SW 1271 (cell line): ENCODE data around the gene PIK3C2G.

Source experiments
- DNase-seq, 2 experiments: peaks; one replicate each; lab custom pipeline; 2025; lab: John Stamatoyannopoulos, UW

PIK3C2G gene

DNA sequence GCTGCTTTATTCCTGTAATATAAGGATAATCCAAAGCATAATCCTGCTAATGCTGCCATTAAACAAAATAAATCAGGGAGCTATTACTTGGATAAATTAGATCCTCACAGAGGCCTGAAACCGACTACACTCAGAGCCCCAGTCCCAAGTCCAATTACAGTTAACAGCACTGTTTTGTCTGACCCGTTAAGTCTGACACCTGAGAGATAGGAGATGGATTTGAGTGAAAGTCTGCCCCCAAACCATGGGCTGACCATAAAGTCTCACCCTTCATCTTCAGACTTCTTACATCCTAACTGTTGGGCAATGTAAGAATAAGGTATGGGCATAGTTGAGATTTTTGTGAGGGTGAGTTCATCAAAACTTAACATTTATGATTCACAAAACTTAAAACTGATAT, 294.8 kb downstream of the PIK3C2G start:
- DNase-seq: no peak

DNA sequence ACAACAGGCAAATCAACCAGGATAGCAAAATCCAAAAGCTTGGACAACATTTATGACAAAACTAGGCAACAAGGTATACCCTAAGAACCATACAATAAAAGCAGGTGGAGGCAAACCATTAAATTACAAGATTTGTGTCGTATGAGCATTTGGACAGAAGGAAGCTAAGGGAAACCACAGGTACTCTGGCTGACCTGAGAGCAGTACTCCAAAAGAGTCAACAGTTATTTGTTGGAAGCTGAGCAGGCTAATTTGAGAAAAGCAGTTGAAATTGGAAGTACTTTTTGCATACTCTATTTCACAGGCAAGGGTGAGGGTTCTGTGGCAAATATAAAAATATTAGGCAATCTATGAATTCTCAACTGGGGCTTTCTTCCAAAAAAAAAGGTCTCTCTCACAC, 297.9 kb downstream of the PIK3C2G start:
- DNase-seq: no peak

DNA sequence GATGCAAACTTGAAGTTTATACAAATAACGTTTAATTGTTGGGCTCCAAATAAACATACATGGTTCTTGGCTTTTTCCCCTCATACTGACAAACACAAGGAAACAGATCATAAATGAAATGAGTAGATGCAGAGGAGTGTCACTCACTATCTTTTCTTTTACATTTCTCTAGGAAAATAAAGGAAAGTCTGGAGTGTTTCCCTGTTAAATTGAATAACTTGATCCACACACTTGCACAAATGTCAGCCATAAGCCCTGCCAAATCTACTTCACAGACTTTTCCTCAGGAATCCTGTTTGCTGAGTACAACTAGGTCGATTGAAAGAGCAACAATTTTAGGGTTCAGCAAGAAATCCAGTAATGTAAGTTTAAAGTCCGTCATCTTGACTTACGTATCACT, 301.2 kb downstream of the PIK3C2G start:
- DNase-seq: no peak

DNA sequence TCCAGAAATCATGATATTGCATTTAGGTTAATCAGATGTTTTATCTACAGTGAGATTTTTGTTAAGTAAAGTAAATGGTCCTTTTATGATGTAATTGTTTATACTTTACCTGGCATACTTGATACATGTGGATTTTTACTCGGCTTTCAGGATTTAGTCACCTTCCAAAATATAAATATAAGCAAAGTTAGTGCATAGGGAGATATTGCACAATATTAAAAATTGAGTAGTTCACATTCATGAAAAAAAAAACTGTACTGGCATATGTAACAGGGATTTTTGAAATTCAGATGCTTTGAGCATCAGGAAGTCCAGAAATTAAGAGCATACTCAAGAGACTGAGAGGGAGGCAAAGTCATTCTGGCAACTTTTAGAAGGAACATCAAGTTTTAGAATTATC, 303.0 kb downstream of the PIK3C2G start:
- no peak for DNase-seq

DNA sequence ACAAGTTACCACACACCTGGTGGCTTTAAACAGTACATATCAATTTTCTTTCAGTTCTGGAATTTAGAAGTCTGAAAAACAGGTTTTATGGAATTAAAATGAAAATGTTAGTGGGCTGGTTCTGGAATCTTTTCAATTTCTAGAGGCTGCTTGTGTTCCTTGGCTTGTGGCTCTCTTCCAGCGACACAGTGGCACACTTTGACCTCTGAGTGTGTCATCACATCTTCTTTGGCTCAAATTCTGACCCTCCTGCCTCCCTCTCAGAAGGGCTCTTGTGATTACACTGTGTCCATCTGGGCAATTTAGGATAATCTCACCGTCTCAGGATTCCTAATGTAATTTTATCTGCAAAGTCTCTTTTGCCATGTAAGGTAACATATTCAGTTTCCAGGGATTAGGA, 306.5 kb downstream of the PIK3C2G start:
- no peak for DNase-seq

DNA sequence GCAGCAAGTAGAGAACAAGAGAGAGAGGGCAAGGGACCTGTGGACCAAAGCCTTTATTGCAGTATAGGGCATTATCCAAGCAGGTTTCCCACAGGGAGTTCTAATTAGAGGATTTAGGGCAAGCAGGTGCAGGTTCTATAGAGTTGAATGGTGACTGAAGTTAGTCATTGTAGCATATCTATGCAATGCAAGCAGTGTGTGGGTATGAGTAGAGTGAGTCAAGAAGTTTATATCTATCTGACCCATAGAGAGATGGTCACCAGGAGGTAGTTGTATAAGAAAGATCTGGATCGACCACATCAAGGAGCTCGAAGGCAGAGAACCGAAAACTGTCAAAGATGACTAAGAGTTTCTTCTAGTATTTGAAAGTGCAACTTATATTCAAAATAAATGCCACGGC, 309.2 kb downstream of the PIK3C2G start:
- DNase-seq: no peak

DNA sequence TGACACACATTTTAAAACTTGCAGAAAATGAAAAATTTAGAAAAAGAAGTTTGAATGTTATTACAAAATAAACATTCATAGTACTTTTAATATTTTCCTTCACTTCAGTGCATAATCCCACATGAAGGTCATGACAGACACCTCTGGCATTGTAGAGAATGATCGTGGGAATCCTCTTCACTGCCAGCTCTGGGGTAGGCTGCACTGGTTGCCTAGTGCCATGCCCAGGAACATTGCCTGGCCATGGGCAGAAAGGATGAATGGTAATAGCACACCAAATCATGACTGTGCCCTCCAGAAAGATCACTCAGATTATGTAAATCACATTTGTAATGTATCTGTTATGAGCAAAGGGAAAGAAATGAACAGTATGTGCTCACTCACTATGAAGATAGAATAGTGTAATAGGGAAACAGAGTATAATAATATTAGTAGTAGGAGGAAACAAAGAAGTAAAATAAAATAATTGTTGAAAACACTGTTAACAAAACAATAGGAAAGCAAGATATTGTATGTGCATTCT, 314.8 kb downstream of the PIK3C2G start:
- no peak for DNase-seq

DNA sequence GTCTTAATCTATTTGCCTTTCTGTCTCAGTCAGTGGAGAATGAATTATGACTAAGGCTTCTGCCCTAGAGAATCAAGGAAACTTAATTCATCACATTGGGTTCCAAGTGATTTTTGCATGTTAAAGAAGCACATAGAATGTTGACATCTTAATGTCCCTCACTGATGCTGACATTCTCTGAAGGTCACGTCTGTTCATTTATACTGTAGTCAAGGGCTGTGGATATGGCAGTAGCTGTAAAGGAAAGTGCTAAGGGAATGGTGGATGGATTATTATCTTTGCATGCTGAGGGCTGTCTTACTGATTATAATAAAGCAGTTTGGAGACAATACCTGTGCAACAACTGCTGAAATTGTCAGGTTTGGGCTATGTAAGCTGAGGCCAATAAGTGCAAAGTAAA, 315.3 kb downstream of the PIK3C2G start:
- no peak for DNase-seq

DNA sequence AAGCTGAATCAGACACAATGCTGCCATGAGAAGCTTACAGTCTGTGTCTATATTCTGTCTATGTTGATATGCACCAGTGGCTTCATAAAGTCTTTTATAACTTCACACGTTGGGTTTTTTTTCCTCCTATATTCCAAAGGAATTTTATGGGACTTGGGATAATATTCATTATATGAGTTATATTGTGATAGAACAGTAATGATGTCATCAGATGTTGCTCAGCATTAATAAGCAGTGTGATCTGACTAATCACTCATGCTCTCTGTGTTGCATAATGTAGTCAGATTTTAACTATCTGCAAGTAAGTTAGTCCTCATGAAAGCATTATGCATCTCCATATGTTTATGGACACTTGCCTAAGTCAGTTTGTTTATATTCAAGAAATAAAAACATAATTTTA, 316.9 kb downstream of the PIK3C2G start:
- DNase-seq: no peak

DNA sequence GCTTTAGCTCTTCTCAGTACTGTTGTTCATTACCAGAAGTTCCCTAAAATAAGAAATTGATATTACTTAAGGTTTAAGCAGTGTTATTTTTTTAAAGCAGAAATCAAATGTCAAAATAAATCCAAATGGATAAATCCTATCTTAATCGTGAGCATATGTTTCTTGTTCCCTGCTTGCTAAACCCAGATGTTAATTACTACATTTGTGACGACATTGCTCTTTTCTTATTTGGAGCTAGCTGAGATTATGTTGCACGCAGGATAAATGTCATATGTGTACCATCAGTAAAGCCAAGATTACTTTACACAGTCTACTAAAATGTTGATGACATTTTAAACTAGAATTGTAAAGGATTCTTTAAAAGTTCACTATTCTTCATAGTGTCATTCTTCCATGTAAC, 319.0 kb downstream of the PIK3C2G start:
- no peak for DNase-seq

DNA sequence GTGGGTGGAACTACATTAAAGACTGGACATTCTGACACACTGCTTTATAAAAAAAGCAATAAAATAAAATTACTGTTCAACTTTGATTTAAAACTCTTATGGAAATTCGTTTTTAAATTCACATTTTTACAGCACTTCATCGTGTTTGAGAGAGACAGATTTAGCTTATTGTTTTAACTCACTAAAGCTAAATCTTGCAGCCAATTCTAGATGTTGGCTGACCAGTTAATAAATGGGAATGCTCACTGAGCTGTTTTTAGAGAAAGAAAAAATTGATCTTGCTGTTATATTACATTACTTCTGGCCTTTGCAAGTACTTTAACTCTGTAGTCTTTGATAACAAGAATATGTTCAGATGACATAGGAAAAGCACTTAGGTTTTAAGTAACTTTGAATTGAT, 319.4 kb downstream of the PIK3C2G start:
- no peak for DNase-seq

DNA sequence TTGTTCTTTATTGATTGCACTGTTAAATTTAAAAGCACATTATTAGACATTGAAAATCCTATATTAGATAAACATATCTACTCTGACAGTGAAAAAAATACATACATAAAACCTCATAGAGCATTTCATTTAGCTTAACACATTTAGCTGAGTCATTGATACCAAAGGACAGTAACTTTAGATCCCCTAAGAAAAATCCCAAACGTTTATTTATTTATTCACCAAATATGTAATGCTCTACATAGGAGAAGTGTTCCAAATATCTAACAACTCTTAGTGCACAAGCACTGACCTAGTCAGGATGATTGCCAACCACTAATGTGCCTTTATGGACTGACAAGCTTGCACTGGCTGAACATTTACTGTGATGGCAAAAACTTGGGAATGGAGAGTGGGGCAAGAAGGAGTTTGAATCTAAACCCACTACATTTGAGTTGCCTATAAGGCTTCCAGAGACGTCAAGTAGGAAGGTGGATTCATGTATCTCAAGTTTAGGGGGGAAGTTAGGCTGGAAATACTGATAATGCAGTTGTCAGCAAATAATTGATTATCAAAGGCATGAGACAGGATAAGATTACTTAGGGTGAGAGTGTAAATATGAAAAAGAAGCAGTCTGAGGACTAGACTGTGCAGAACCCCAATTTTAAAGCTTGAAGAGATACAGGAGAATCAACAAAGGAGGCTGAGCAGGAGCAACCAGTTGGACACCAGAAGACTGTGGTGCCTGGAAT, 320.1 kb downstream of the PIK3C2G start:
- no peak for DNase-seq

DNA sequence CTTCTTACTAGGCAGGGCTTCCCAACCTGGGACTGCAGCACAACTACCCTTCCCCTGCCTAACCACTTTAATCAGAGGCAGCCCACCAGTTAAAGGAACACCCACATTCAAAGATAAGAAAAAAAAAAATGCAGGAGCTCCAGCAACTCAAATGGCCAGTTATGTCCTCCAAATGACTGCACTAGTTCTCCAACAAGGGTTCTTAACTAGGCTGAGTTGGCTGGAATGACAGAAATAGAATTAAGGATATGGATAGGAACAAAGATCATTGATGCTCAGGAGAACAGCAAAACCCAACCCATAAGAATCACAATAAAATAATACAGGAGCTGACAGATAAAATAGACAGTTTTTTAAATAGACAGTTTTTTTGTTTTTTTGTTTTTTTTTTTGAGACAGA, 322.3 kb downstream of the PIK3C2G start:
- DNase-seq: no peak

DNA sequence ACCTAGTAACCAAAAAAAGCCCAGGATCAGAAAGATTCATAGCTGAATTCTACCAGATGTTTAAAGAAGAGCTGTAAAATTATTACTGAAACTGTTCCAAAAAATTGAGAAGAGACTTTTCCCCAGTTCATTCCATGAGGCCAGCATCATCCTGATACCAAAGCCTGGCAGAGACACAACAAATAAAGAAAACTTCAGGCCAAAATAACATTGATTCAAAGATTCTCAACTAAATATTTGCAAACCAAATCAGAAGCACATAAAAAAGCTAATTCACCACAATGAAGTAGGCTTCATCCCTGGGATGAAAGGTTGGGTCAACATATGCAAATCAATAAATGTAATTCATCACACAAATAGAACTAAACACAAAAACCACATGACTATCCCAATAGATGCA, 325.3 kb downstream of the PIK3C2G start:
- DNase-seq: no peak

DNA sequence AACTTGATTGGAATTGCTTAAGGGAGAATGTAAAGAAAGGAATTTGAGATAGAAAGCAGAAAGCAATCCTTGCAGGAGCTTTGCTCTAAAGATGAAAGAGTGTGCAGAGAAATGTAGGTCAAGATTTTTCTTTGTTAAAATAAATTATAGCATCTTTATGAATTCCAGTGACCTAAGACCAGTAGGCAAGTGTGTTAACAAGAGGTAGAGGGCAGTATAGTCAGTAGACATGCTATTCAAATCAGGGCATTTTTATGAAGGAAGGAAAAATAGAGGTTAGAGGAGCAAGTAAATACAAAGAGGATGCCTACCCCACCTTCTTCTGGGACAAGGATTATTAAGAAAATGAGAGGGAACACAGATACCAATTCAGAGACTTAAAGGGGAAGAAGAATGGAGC, 328.0 kb downstream of the PIK3C2G start:
- no peak for DNase-seq

DNA sequence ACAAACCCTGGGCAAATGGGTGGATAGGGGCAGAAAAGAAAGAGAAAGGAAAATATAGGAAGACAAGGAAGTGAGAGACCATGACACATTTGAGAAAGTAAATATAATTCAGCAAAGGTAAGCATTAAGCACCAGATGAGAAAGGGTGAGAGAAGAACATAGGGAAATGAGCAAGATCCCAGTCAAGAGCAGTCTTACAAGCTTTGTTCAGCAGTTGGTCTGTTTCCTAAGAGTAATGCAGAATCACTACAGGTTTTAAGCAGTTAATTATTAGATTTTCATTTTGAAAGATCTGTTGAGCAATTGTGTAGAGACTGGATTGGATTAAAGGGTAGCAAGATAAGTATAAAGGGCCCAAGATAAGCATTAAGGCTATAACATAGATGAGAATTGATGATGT, 330.2 kb downstream of the PIK3C2G start:
- no peak for DNase-seq

DNA sequence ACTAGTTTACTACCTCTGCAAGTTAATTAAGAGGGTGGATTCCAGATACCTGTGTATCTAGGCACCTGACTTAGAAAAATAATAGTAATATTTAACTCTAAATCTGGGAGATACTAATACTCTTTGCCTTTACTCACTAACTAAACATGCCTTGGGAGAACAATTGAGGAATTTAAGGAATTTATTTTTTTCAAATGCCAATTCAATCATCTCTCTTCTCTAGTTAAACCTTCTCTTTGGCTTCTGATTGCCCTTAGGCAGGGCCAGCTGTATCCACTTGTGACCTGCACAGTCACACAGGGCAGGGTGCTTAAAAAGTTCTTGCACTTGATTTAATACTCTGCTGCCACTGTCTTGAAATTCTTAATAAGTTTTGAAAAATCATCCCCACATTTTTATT, 334.1 kb downstream of the PIK3C2G start:
- no peak for DNase-seq

DNA sequence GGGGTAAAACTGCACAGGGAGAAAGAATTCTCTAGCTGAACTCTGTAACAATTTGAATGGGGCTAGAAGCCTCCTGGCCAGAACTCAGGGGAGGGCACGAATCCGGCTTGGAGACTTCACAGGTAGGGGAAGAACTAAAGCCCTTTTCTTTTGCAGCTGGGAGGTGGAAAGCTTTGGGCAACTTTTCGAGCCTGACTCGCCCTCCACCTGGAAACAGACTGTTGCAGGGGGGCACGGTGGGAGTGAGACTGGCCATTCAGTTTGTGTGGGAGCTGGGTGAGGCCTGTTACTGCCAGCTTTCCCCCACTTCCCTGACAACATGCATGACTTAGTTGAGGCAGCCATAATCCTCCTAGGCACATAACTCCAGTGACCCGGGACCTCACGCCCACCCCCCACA, 340.6 kb downstream of the PIK3C2G start:
- no peak for DNase-seq

DNA sequence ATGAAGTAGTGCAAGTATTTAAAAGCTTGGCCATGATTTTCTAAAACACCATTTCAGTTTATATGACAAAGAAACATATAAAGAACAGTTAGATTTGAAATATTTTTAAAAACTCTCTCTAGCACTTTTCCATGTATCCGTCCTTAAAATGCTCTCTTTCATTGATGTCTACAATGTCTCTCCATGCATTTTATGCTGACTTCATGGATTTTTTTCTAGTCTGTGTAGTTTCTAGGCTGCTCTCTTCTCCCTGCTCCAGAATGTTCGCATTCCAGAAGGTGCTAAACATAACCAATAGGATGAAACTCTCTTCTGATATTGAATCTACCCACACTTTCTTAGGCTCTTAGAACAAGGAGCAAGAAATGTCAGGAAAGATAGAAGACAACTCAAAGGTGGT, 351.7 kb downstream of the PIK3C2G start:
- DNase-seq: no peak

DNA sequence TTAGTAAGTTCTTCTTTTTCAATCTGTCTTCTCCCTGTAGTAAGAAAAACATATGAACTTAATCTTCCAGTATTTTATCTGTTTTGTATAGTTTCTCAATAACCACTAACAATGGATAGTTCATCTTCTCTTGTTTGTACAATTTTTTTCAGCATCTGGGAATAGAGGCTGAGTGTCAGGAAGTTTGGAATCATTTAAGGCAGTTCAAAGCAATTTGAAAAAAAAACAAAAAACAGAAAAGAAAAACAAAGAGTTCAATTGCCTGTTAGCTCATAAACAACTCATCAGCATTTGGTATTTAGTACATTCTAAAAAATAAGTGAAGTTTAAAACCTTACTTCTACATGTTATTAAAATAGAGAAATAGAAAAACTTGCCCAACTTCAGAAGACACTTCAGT, 359.7 kb downstream of the PIK3C2G start:
- no peak for DNase-seq

DNA sequence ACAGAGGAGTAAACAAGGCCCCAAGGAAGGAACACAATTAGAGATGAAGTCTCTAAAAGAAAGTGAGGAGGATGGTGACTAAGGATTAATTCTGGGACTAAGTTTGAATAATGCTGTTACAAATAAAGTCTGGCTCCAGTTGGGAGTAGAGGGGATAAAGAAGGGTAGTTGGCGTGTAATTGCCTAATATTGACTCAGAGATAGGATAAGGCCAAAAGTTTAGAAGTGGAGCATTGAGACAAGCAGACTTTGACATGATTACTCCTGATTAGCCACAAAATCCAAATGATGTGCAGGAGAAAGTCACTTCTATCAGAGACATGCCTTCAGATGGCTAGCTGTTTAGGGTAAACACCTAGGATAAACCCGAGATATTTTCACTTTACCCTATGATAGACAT, 368.1 kb downstream of the PIK3C2G start:
- DNase-seq: no peak

DNA sequence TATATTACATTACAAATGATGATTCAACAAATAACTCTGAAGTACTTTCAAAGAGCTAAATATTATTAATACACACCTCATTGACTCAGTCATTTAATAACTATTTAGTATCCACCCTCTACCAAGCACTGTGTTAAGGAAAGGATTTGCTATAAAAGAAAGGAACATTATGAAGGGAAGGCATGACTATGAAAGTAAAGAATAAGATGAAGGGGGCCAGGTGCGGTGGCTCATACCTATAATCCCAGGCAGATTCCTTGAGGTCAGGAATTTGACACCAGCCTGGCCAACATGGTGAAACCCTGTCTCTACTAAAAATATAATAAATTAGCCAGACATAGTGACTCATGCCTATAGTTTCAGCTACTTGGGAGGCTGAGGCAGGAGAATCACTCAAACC, 368.6 kb downstream of the PIK3C2G start:
- no peak for DNase-seq

DNA sequence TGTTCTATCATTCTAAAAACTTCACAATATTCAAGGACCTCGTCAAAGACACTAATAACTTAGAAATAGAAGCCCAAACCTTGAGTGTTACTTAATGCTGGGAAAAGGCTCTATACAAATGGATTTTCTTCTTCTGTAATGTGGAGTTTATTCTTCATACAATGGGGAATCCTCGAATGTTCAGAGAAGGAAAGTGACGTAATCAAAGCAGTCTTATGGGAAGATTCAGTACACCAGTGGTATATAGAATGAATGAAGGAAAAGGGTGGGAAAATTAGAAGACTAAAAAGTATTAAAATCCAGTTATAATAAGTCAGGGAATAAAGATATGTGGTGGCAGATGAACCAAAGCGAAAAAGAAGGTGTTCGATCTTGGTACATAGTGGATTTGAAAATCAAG, 370.0 kb downstream of the PIK3C2G start:
- no peak for DNase-seq

DNA sequence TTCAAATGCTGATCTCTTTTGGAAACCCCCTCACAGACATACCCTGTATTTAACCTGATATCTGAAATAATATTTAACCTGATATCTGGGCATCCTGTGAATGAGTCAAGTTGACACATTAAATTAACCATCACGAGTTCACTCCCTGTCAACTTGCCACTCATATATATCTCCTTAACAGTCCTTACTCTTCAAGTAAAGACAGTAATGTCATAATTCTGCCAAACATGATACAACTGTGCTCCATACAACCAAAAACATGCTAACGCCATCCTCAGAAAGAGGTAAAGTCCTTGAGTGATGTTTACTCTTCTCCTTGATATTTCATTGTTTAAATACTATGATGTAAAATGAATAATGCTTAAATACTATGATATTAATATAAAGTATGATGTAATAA, 371.5 kb downstream of the PIK3C2G start:
- no peak for DNase-seq
